ENCODE results near the gene SLC25A33.
"Not testable (repeated sequence)": the region's sequence is repeated elsewhere in the genome, so short reads cannot be mapped to it uniquely, and the experiment has no call there.

Gene SLC25A33

DNA sequence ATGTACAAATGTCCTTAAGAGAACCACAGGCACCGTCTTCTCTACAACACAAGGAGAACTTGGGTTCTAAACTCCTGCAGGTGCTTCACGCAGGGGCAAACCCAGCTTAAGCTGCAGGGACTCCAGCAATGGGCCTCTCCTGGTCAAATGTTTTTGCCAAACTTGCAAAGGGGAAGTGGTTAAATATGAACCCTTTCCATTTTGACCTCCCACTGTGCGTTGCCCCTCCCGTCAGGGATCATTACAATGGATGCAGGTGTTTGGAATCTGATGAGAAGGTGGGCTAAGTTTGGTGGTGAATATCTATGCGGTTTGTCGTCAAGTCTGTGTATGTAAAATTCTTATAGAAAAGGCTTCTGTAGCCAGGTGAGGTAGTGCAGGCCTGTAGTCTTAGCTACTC, 29.1 kb upstream of the SLC25A33 start:
- no peak overlapping the region for H2AFZ ChIP-seq (ENCODE audit: low read depth, low read length)
- H3K27ac ChIP-seq (ENCODE audit: low read length), result no peak overlapping the region
- no peaks in the 10 kb centered on the region for H3K36me3 ChIP-seq (ENCODE audit: insufficient read depth, low read length)
- no peaks in the 10 kb centered on the region for H3K79me2 ChIP-seq (ENCODE audit: insufficient read depth, low read length)
- no peak overlapping the region for H3K4me2 ChIP-seq (ENCODE audit: insufficient read depth, low read length)
- H3K9ac ChIP-seq (ENCODE audit: low read depth, low read length), result no peak overlapping the region
- H3K9me3 ChIP-seq (ENCODE audit: insufficient read depth, low read length, severe bottlenecking), result no peaks in the 10 kb centered on the region
- H3K27me3 ChIP-seq (ENCODE audit: insufficient read depth, low read length, poor library complexity), result no peaks in the 10 kb centered on the region
- no peaks in the 10 kb centered on the region for H4K20me1 ChIP-seq (ENCODE audit: insufficient read depth, low read length)
- H3K4me3 ChIP-seq (ENCODE audit: low read depth in 1 of 2, low read length in 2 of 2), result no peak overlapping the region
- ATAC-seq (ENCODE audit: insufficient read depth, low read depth) (no peak), DNase-seq (no peak)
- TF ChIP-seq, protein P1, sequence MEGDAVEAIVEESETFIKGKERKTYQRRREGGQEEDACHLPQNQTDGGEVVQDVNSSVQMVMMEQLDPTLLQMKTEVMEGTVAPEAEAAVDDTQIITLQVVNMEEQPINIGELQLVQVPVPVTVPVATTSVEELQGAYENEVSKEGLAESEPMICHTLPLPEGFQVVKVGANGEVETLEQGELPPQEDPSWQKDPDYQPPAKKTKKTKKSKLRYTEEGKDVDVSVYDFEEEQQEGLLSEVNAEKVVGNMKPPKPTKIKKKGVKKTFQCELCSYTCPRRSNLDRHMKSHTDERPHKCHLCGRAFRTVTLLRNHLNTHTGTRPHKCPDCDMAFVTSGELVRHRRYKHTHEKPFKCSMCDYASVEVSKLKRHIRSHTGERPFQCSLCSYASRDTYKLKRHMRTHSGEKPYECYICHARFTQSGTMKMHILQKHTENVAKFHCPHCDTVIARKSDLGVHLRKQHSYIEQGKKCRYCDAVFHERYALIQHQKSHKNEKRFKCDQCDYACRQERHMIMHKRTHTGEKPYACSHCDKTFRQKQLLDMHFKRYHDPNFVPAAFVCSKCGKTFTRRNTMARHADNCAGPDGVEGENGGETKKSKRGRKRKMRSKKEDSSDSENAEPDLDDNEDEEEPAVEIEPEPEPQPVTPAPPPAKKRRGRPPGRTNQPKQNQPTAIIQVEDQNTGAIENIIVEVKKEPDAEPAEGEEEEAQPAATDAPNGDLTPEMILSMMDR (IDR thresholded peaks at IDR 0.05; ENCODE audit: borderline replicate concordance, extremely low read depth, low read length, poor library complexity, severe bottlenecking), result no peak
- TF ChIP-seq EZH2 (IDR thresholded peaks at IDR 0.05; ENCODE audit: borderline replicate concordance, low read depth, low read length, severe bottlenecking), result no peak
- H3K4me1 ChIP-seq (ENCODE audit: insufficient read depth, low read length), result no peaks in the 10 kb centered on the region

DNA sequence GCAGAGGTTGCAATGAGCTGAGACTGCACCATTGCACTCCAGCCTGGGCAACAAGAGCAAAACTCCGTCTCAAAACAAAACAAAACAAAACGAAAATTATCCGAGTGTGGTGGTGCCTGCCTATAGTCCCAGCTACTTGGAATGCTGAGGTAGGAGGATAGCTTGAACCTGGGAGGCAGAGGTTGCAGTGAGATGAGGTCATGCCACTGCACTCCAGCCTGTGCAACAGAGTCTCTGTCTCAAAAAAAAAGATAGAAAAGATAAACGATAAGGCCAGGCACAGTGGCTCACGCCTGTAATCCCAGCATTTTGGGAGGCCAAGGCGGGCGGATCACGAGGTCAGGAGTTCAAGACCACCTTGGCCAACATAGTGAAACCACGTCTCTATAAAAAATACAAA, 23.7 kb upstream of the SLC25A33 start:
- not testable (repeated sequence) for H3K36me3 ChIP-seq (ENCODE audit: insufficient read depth, low read length); DNase-seq; H3K4me3 ChIP-seq (ENCODE audit: low read depth in 1 of 2, low read length in 2 of 2); ATAC-seq (ENCODE audit: insufficient read depth, low read depth); H3K4me1 ChIP-seq (ENCODE audit: insufficient read depth, low read length); H3K27me3 ChIP-seq (ENCODE audit: insufficient read depth, low read length, poor library complexity); H3K9ac ChIP-seq (ENCODE audit: low read depth, low read length); H3K9me3 ChIP-seq (ENCODE audit: insufficient read depth, low read length, severe bottlenecking); H3K4me2 ChIP-seq (ENCODE audit: insufficient read depth, low read length); H4K20me1 ChIP-seq (ENCODE audit: insufficient read depth, low read length); H3K27ac ChIP-seq (ENCODE audit: low read length); H2AFZ ChIP-seq (ENCODE audit: low read depth, low read length); H3K79me2 ChIP-seq (ENCODE audit: insufficient read depth, low read length)

DNA sequence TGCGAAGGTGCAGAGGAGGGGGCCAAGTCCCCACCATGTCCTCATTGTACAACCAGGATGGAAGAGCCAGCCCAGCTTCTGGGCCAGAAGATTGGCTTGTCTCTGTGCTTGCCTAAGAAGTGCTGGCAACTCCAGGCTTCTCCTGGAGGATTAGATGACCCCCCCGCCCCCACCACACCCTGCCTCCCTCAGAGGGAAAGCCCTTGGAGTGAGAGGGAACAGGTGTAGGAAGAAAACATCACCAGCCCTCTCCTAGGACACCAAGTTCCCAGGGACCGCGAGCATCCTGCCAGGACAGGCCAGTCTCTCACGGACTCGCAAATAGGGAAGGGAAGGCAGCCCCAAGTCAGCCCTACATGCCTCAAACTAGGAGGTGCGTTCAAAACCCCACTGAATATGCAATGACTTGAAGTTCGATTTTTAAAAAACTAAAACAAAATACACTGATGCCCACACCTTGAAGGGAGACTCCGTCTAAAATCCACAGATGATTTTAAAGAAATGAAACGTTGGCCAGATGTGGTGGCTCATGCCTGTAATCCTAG, 20.7 kb upstream of the SLC25A33 start:
- Histone ChIP-seq H3K27me3 (ENCODE audit: insufficient read depth, low read length, poor library complexity) (no peaks in the 10 kb centered on the region), H3K4me2 (ENCODE audit: insufficient read depth, low read length) (no peak overlapping the region), H4K20me1 (ENCODE audit: insufficient read depth, low read length) (no peaks in the 10 kb centered on the region), H3K79me2 (ENCODE audit: insufficient read depth, low read length) (no peaks in the 10 kb centered on the region), H3K27ac (ENCODE audit: low read length) (no peak overlapping the region), H3K4me1 (ENCODE audit: insufficient read depth, low read length) (peaks cover 6% of the 10 kb centered on the region), H3K36me3 (ENCODE audit: insufficient read depth, low read length) (no peaks in the 10 kb centered on the region), H3K9me3 (ENCODE audit: insufficient read depth, low read length, severe bottlenecking) (no peaks in the 10 kb centered on the region), H2AFZ (ENCODE audit: low read depth, low read length) (no peak overlapping the region), H3K9ac (ENCODE audit: low read depth, low read length) (no peak overlapping the region), H3K4me3 (ENCODE audit: low read depth in 1 of 2, low read length in 2 of 2) (no peak overlapping the region)
- ATAC-seq (ENCODE audit: insufficient read depth, low read depth), result no peak
- TF ChIP-seq, protein P1 (IDR thresholded peaks at IDR 0.05; ENCODE audit: borderline replicate concordance, extremely low read depth, low read length, poor library complexity, severe bottlenecking), result no peak
- no peak for TF ChIP-seq EZH2 (IDR thresholded peaks at IDR 0.05; ENCODE audit: borderline replicate concordance, low read depth, low read length, severe bottlenecking)
- no peak for DNase-seq

DNA sequence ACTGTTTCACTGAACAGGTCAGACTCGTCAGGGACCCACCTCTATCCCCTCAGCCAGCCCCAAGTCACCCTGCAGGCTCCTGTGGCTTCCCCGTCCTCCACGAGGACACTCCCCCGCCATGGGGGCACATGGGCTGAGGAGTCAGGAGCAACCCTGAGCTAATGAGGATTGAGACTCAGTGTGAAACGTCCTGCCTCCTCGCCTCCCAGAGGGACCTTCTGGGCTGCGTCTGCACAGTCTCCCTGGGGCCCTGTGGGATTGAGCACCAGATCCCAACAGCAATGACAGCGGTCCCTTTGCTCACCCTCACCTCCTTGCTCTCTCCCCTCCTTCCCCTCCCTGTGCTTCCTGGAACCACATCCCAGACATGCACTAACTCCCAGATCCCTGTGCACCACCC, 18.9 kb upstream of the SLC25A33 start:
- Histone ChIP-seq H3K4me3 (ENCODE audit: low read depth in 1 of 2, low read length in 2 of 2) (no peak overlapping the region), H3K4me2 (ENCODE audit: insufficient read depth, low read length) (no peak overlapping the region), H4K20me1 (ENCODE audit: insufficient read depth, low read length) (no peaks in the 10 kb centered on the region), H3K27ac (ENCODE audit: low read length) (no peak overlapping the region), H3K36me3 (ENCODE audit: insufficient read depth, low read length) (no peaks in the 10 kb centered on the region), H3K9ac (ENCODE audit: low read depth, low read length) (no peak overlapping the region), H3K27me3 (ENCODE audit: insufficient read depth, low read length, poor library complexity) (no peaks in the 10 kb centered on the region), H3K9me3 (ENCODE audit: insufficient read depth, low read length, severe bottlenecking) (no peaks in the 10 kb centered on the region), H2AFZ (ENCODE audit: low read depth, low read length) (no peak overlapping the region), H3K79me2 (ENCODE audit: insufficient read depth, low read length) (no peaks in the 10 kb centered on the region), H3K4me1 (ENCODE audit: insufficient read depth, low read length) (peaks cover 6% of the 10 kb centered on the region)
- no peak for ATAC-seq (ENCODE audit: insufficient read depth, low read depth)
- TF ChIP-seq, protein P1 (IDR thresholded peaks at IDR 0.05; ENCODE audit: borderline replicate concordance, extremely low read depth, low read length, poor library complexity, severe bottlenecking), result no peak
- TF ChIP-seq EZH2 (IDR thresholded peaks at IDR 0.05; ENCODE audit: borderline replicate concordance, low read depth, low read length, severe bottlenecking), result no peak
- no peak for DNase-seq

Measured in DND-41 (cell line).